Immature natural killer cell (primary cell): Measurements from ENCODE around the gene PKP4. TPM values are rescaled to one million over a fixed set of nuclear protein-coding genes. Genes with fewer than 3 reads are reported as not detected.

Experiments used
- DNase-seq, 3 donors: peaks; one replicate each; pipeline ENCODE4 v3.0.0; 2022; ENCODE audit warnings: mixed read lengths in 1 of 3
- H3K27ac Mint-ChIP-seq, 6 donors: one replicate each; pipeline ENCODE4 v1.8.0; 2020; ENCODE audit warnings: mixed read lengths in 6 of 6, mild to moderate bottlenecking in 5 of 6, inconsistent platforms in 4 of 6, moderate library complexity in 3 of 6
- H3K27me3 Mint-ChIP-seq, 3 donors: one replicate each; pipeline ENCODE4 v1.8.0; 2020 to 2021; ENCODE audit warnings: low read depth in 3 of 3, mild to moderate bottlenecking in 3 of 3, mixed read lengths in 3 of 3, moderate library complexity in 3 of 3, inconsistent platforms in 1 of 3
- H3K36me3 Mint-ChIP-seq, 3 donors: one replicate each; pipeline ENCODE4 v1.8.0; 2020; ENCODE audit warnings: mixed read lengths in 3 of 3, inconsistent platforms in 2 of 3, mild to moderate bottlenecking in 2 of 3
- H3K4me1 Mint-ChIP-seq, 2 donors: one replicate each; pipeline ENCODE4 v1.8.0; 2020; ENCODE audit warnings: inconsistent platforms in 2 of 2, mild to moderate bottlenecking in 2 of 2, mixed read lengths in 2 of 2, moderate library complexity in 1 of 2
- H3K4me3 Mint-ChIP-seq, 5 donors: one replicate each; pipeline ENCODE4 v1.8.0; 2020; ENCODE audit warnings: mild to moderate bottlenecking in 5 of 5, mixed read lengths in 5 of 5, inconsistent platforms in 3 of 5, moderate library complexity in 3 of 5
- H3K9me3 Mint-ChIP-seq, 6 donors: one replicate each; pipeline ENCODE4 v1.8.0; 2020; ENCODE audit warnings: mild to moderate bottlenecking in 6 of 6, mixed read lengths in 6 of 6, inconsistent platforms in 4 of 6, moderate library complexity in 3 of 6
- polyA plus RNA-seq, 3 donors: library from polyadenylated mRNA; unstranded; fragments of 300-500 nt; fragmentation: Illumina TruSeq; gene quantifications; one replicate each; pipeline ENCODE4 v1.2.3, GENCODE V29; 2021

PKP4 gene
- polyA plus RNA-seq, 3 donors from 2014 or later = 0.13 to 1.7 (median 0.47) TPM

DNA sequence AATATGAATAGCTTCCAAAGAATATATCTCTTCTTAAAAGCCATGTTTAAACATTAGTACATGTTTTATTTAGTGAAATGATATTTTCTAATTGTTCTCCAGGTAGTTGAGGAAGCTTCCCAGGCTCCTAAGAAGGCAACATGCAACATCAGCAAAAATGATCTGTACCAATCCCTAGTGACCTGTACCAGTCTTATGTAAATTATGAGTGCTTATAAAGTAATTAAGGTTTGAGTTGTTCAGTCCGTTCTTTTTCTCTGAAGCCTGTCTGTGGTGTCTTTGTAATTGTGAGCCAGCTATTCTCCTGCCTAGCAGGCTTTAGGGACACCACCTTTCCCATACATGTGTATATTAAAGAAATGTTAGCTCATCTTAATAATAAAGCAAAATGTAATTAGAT is 98.2 kb downstream of the PKP4 start:
- no peaks in the 10 kb centered on the region for H3K9me3 Mint-ChIP-seq
- no peak overlapping the region for H3K27ac Mint-ChIP-seq
- no peak overlapping the region for H3K4me3 Mint-ChIP-seq
- H3K4me1 Mint-ChIP-seq = no peaks in the 10 kb centered on the region
- DNase-seq = no peak
- no peaks in the 10 kb centered on the region for H3K27me3 Mint-ChIP-seq
- no peaks in the 10 kb centered on the region for H3K36me3 Mint-ChIP-seq

GRCh38 chr2:158556124-158556523 is 99.4 kb downstream of the PKP4 start:
- no peaks in the 10 kb centered on the region for H3K36me3 Mint-ChIP-seq
- no peak for DNase-seq
- no peaks in the 10 kb centered on the region for H3K4me1 Mint-ChIP-seq
- no peak overlapping the region for H3K27ac Mint-ChIP-seq
- no peak overlapping the region for H3K4me3 Mint-ChIP-seq
- no peaks in the 10 kb centered on the region for H3K27me3 Mint-ChIP-seq
- H3K9me3 Mint-ChIP-seq = no peaks in the 10 kb centered on the region

- no peak for DNase-seq
- H3K27ac Mint-ChIP-seq = no peak overlapping the region
- no peaks in the 10 kb centered on the region for H3K36me3 Mint-ChIP-seq
- no peaks in the 10 kb centered on the region for H3K4me1 Mint-ChIP-seq
- H3K27me3 Mint-ChIP-seq = peaks cover 0 to 1% (median 0%) of the 10 kb centered on the region in 3 donors
- no peak overlapping the region for H3K4me3 Mint-ChIP-seq
- no peaks in the 10 kb centered on the region for H3K9me3 Mint-ChIP-seq
Observed at GRCh38 chr2:158557752-158558151, 101.0 kb downstream of the PKP4 start.

DNA sequence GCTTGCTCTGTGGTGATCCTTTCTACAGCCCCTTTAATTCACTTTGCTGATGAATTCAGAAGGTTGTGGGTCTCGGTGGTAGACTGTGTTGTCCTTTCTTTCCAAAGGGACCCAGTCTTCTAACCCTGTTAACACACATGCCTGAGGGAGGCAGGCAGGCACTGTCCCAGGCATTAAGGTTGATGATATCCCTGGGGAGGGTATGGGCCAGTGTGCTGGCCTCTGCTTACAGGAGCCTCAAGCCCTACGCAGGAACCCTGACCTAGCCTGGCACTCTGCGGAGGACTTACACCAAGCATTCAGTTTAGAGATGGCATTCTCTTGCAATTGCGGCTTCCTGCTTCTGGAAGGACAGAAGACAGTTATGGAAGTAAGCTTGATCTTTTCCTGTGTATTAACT is 102.5 kb downstream of the PKP4 start:
- H3K9me3 Mint-ChIP-seq = no peaks in the 10 kb centered on the region

GRCh38 chr2:158560259-158560658 is 103.5 kb downstream of the PKP4 start:
- H3K27ac Mint-ChIP-seq = no peak overlapping the region
- no peaks in the 10 kb centered on the region for H3K36me3 Mint-ChIP-seq
- H3K9me3 Mint-ChIP-seq = no peaks in the 10 kb centered on the region
- DNase-seq = no peak
- H3K4me1 Mint-ChIP-seq = no peaks in the 10 kb centered on the region
- peaks cover 0 to 1% (median 0%) of the 10 kb centered on the region in 3 donors for H3K27me3 Mint-ChIP-seq
- H3K4me3 Mint-ChIP-seq = no peak overlapping the region

More for the DNA sequence above, 102.5 kb downstream of the PKP4 start:
- no peaks in the 10 kb centered on the region for H3K4me1 Mint-ChIP-seq
- DNase-seq = no peak
- no peak overlapping the region for H3K4me3 Mint-ChIP-seq
- H3K36me3 Mint-ChIP-seq = no peaks in the 10 kb centered on the region
- peak overlapping the region in 1 of 6 donors; percentile 14 for H3K27ac Mint-ChIP-seq
- H3K27me3 Mint-ChIP-seq = peaks cover 0 to 1% (median 0%) of the 10 kb centered on the region in 3 donors

DNA sequence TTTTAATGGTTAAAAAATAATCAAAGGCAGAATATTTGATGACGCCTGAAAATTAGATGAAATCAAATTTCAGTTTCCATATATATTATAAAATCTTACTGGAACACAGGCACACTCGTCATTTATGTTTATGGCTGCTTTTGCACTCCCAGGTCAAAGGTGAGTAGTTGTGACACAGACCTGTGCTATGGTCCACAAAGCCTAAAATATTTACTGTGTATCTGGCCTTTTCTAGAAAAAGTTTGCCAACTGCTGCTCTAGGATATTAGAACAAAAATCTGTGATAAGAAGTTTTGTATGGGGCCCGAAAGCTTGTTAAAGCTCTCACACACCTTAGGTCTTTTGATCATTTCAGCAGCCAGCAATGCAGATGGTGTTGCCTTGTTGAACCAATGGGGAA is 104.3 kb downstream of the PKP4 start:
- Mint-ChIP-seq H3K9me3 (no peaks in the 10 kb centered on the region), H3K4me3 (no peak overlapping the region), H3K27ac (no peak overlapping the region), H3K27me3 (peaks cover 0 to 1% (median 0%) of the 10 kb centered on the region in 3 donors), H3K4me1 (no peaks in the 10 kb centered on the region), H3K36me3 (no peaks in the 10 kb centered on the region)
- DNase-seq = no peak

DNA sequence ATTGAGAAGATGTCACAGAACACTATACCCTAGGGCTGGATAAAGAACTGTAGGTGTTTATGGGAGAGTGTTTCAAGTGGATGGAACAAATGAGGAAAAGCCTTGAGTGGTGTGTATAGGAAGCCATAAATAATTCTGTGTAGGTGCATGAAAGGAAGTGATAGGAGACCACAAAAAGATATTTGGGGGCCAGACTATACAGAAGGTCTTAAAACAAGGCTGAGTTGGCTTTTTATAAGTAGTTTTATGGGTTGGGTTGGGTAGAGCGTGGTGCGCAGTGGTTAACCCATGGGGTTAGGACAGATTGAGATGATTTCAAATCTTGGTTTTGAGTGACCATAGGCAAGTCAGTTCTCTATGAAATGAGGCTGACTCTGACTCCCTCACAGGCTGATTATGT is 110.5 kb downstream of the PKP4 start:
- H3K27me3 Mint-ChIP-seq = peaks cover 0 to 2% (median 0%) of the 10 kb centered on the region in 3 donors
- no peak for DNase-seq

GRCh38 chr2:158569284-158569683 is 112.5 kb downstream of the PKP4 start:
- H3K27me3 Mint-ChIP-seq = peaks cover 0 to 2% (median 0%) of the 10 kb centered on the region in 3 donors
- H3K4me3 Mint-ChIP-seq = no peak overlapping the region
- H3K27ac Mint-ChIP-seq = no peak overlapping the region
- no peaks in the 10 kb centered on the region for H3K4me1 Mint-ChIP-seq
- no peak for DNase-seq
- peaks cover 3 to 5% (median 4%) of the 10 kb centered on the region in 3 donors for H3K36me3 Mint-ChIP-seq
- peaks cover 0 to 3% (median 0%) of the 10 kb centered on the region in 6 donors for H3K9me3 Mint-ChIP-seq

More for the DNA sequence above, 110.5 kb downstream of the PKP4 start:
- Mint-ChIP-seq H3K4me3 (no peak overlapping the region), H3K9me3 (peaks cover 0 to 3% (median 0%) of the 10 kb centered on the region in 6 donors), H3K27ac (no peak overlapping the region), H3K36me3 (peaks cover 3 to 5% (median 4%) of the 10 kb centered on the region in 3 donors), H3K4me1 (no peaks in the 10 kb centered on the region)

DNA sequence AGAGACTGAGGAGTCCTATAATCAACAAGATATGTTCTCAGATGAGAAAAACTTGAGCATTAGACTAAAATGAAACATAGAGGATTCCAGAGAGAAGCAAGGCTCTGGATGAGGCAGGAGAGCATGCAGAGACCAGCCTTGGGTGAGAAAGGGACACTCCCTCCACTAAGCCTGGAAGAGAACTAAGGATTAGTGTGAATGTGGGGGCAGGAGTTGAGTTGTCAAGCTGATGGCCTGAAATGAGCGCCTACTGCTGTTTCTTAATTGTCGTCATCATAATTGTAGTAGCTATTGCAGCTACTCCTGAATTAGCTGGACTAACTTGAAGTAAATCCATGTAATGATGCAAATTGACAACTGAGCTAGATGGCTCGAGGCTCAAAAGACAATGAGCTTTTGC is 114.1 kb downstream of the PKP4 start:
- Mint-ChIP-seq H3K27me3 (peaks cover 0 to 2% (median 0%) of the 10 kb centered on the region in 3 donors), H3K9me3 (peaks cover 0 to 3% (median 0%) of the 10 kb centered on the region in 6 donors), H3K27ac (no peak overlapping the region)

GRCh38 chr2:158573739-158574138 is 117.0 kb downstream of the PKP4 start:
- H3K27me3 Mint-ChIP-seq = peaks cover 0 to 2% (median 0%) of the 10 kb centered on the region in 3 donors
- H3K9me3 Mint-ChIP-seq = peaks cover 0 to 3% (median 0%) of the 10 kb centered on the region in 6 donors
- no peak for DNase-seq
- no peak overlapping the region for H3K27ac Mint-ChIP-seq
- H3K4me3 Mint-ChIP-seq = no peak overlapping the region
- peaks cover 0 to 3% (median 0%) of the 10 kb centered on the region in 3 donors for H3K36me3 Mint-ChIP-seq
- H3K4me1 Mint-ChIP-seq = no peaks in the 10 kb centered on the region

More for the DNA sequence above, 114.1 kb downstream of the PKP4 start:
- peaks cover 3 to 5% (median 4%) of the 10 kb centered on the region in 3 donors for H3K36me3 Mint-ChIP-seq
- DNase-seq = no peak
- no peak overlapping the region for H3K4me3 Mint-ChIP-seq
- H3K4me1 Mint-ChIP-seq = no peaks in the 10 kb centered on the region

DNA sequence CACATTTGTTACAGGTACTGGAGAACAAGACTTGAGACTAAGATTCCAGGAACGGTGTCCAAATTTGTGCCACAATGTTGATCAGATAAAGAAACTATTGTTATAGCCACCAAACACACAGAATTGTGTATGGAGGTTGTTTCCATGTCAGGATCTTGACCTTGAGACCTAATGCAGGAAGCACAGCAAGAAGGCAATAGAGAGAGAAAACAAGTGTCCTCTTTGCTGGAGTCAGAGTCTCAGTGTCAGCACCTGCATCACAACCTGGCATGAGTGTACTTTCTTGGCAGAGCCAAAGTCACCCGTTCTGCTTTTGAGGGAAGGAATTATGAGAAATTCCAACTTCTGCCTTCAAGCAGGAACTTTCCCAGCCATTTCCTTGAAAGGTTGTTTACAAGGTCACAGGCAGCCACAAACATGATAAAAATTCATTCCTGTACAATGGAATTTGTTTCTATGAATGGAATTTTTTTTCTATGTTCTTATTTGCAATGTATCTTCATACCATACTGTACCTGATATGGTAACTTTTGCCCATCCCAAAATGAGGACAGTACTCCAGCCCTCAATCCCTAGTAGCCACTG is 118.4 kb downstream of the PKP4 start:
- Mint-ChIP-seq H3K4me1 (no peaks in the 10 kb centered on the region), H3K9me3 (peaks cover 0 to 3% (median 0%) of the 10 kb centered on the region in 6 donors), H3K36me3 (peaks cover 0 to 5% (median 3%) of the 10 kb centered on the region in 3 donors), H3K4me3 (no peak overlapping the region), H3K27ac (no peak overlapping the region), H3K27me3 (peaks cover 0 to 1% (median 0%) of the 10 kb centered on the region in 3 donors)
- DNase-seq = no peak

GRCh38 chr2:158577141-158577540 is 120.4 kb downstream of the PKP4 start:
- peaks cover 0 to 8% (median 0%) of the 10 kb centered on the region in 3 donors for H3K36me3 Mint-ChIP-seq
- no peak overlapping the region for H3K4me3 Mint-ChIP-seq
- H3K9me3 Mint-ChIP-seq = peaks cover 0 to 1% (median 0%) of the 10 kb centered on the region in 6 donors
- H3K4me1 Mint-ChIP-seq = no peaks in the 10 kb centered on the region
- H3K27ac Mint-ChIP-seq = no peak overlapping the region
- DNase-seq = no peak
- H3K27me3 Mint-ChIP-seq = peaks cover 0 to 1% (median 0%) of the 10 kb centered on the region in 3 donors

- DNase-seq = no peak
- Mint-ChIP-seq H3K4me1 (no peaks in the 10 kb centered on the region), H3K9me3 (no peaks in the 10 kb centered on the region)
Observed at GRCh38 chr2:158578703-158579330, 122.1 kb downstream of the PKP4 start.

GRCh38 chr2:158579928-158580327 is 123.2 kb downstream of the PKP4 start:
- Mint-ChIP-seq H3K9me3 (no peaks in the 10 kb centered on the region), H3K27ac (no peak overlapping the region), H3K27me3 (peaks cover 0 to 1% (median 0%) of the 10 kb centered on the region in 3 donors), H3K4me1 (no peaks in the 10 kb centered on the region), H3K36me3 (peaks cover 0 to 8% (median 0%) of the 10 kb centered on the region in 3 donors), H3K4me3 (no peak overlapping the region)
- DNase-seq = no peak

More at GRCh38 chr2:158578703-158579330, 122.1 kb downstream of the PKP4 start:
- Mint-ChIP-seq H3K27me3 (peaks cover 0 to 1% (median 0%) of the 10 kb centered on the region in 3 donors), H3K36me3 (peaks cover 0 to 8% (median 0%) of the 10 kb centered on the region in 3 donors), H3K27ac (no peak overlapping the region), H3K4me3 (no peak overlapping the region)
